Muscle of leg (tissue), 16 donors: ENCODE measurements around the gene LIX1L. TPM values are rescaled to one million over a fixed set of nuclear protein-coding genes. Genes with fewer than 3 reads are reported as not detected.

Source experiments
- DNase-seq: peaks from one replicate; pipeline ENCODE4 v3.0.0; 2013
- H3K27ac ChIP-seq: one replicate; pipeline ENCODE4 v1.5.1; 2013; ENCODE audit warnings: mild to moderate bottlenecking, low read length, control low read depth
- H3K27me3 ChIP-seq: one replicate; pipeline ENCODE4 v1.6.1; 2013; ENCODE audit warnings: low read length; ENCODE audit not compliant: control insufficient read depth, insufficient read depth
- H3K36me3 ChIP-seq: one replicate; pipeline ENCODE4 v1.6.1; 2013; ENCODE audit warnings: low read length; ENCODE audit not compliant: control insufficient read depth, insufficient read depth
- H3K4me1 ChIP-seq: one replicate; pipeline ENCODE4 v1.6.1; 2013; ENCODE audit warnings: low read length; ENCODE audit not compliant: control insufficient read depth, insufficient read depth
- H3K4me3 ChIP-seq: one replicate; pipeline ENCODE4 v1.5.1; 2013; ENCODE audit warnings: low read length, control low read depth
- H3K9me3 ChIP-seq: replicated peaks from 2 replicates; pipeline ENCODE4 v1.6.1; 2013; ENCODE audit warnings: low read depth, low read length; ENCODE audit not compliant: control insufficient read depth
- WGBS: methylation state at CpG from one replicate; pipeline ENCODE4 v1.1.5; 2013; ENCODE audit warnings: missing lambda C conversion rate; ENCODE audit not compliant: insufficient coverage; 5-methylcytosine and 5-hydroxymethylcytosine counted together
- long read RNA-seq, 11 donors: transcript quantifications; one replicate each; lab custom pipeline, GENCODE V29; 2026
- polyA plus RNA-seq, 8 donors: library from polyadenylated mRNA; unstranded; fragments of 120-200 nt; gene quantifications; one replicate each; pipeline versions ENCODE4 v1.2.1 to v1.2.3, GENCODE V29; 2013; ENCODE audit warnings: inconsistent platforms in 1 of 8, low replicate concordance in 1 of 8; ENCODE audit not compliant: insufficient read length in 8 of 8, insufficient read depth in 1 of 8
- total RNA-seq: library from RNA; stranded (reverse); fragments of 120-200 nt; gene quantifications from one replicate; pipeline ENCODE4 v1.2.4, GENCODE V29; 2013

The LIX1L gene
- total RNA-seq (23.4 TPM), polyA plus RNA-seq (10 to 100 TPM; 26.1 to 35.9 (median 29.0) TPM)
- long read RNA-seq, donor 1, transcript LIX1L-201 (6 exons, 3,975 nt) = major isoform, 9 of 9 reads
- long read RNA-seq, donor 1, partial matches to known transcripts = 0 of 9 reads
- long read RNA-seq, donor 1, other reads (novel, unspliced or antisense) = 0 of 9 reads
- long read RNA-seq, donor 2 = 0 reads
- long read RNA-seq, donor 3, transcript LIX1L-201 (6 exons, 3,975 nt) = major isoform, 11 of 11 reads
- long read RNA-seq, donor 3, partial matches to known transcripts = 0 of 11 reads
- long read RNA-seq, donor 3, other reads (novel, unspliced or antisense) = 0 of 11 reads
- long read RNA-seq, donor 4, transcript LIX1L-201 (6 exons, 3,975 nt) = major isoform, 6 of 6 reads
- long read RNA-seq, donor 4, partial matches to known transcripts = 0 of 6 reads
- long read RNA-seq, donor 4, other reads (novel, unspliced or antisense) = 0 of 6 reads
- long read RNA-seq, donor 5, transcript LIX1L-201 (6 exons, 3,975 nt) = major isoform, 21 of 161 reads
- long read RNA-seq, donor 5, partial matches to known transcripts = 71 of 161 reads
- long read RNA-seq, donor 5, other reads (novel, unspliced or antisense) = 69 of 161 reads
- long read RNA-seq, donor 6, transcript LIX1L-201 (6 exons, 3,975 nt) = major isoform, 12 of 183 reads
- long read RNA-seq, donor 6, partial matches to known transcripts = 123 of 183 reads
- long read RNA-seq, donor 6, other reads (novel, unspliced or antisense) = 48 of 183 reads
- long read RNA-seq, donor 7, transcript LIX1L-201 (6 exons, 3,975 nt) = major isoform, 15 of 15 reads
- long read RNA-seq, donor 7, partial matches to known transcripts = 0 of 15 reads
- long read RNA-seq, donor 7, other reads (novel, unspliced or antisense) = 0 of 15 reads
- long read RNA-seq, donor 8, transcript LIX1L-201 (6 exons, 3,975 nt) = major isoform, 5 of 5 reads
- long read RNA-seq, donor 8, partial matches to known transcripts = 0 of 5 reads
- long read RNA-seq, donor 8, other reads (novel, unspliced or antisense) = 0 of 5 reads
- long read RNA-seq, donor 9, transcript LIX1L-201 (6 exons, 3,975 nt) = major isoform, 10 of 10 reads
- long read RNA-seq, donor 9, partial matches to known transcripts = 0 of 10 reads
- long read RNA-seq, donor 9, other reads (novel, unspliced or antisense) = 0 of 10 reads
- long read RNA-seq, donor 10, transcript LIX1L-201 (6 exons, 3,975 nt) = major isoform, 16 of 195 reads
- long read RNA-seq, donor 10, partial matches to known transcripts = 165 of 195 reads
- long read RNA-seq, donor 10, other reads (novel, unspliced or antisense) = 14 of 195 reads
- long read RNA-seq, donor 11, transcript LIX1L-201 (6 exons, 3,975 nt) = major isoform, 7 of 7 reads
- long read RNA-seq, donor 11, partial matches to known transcripts = 0 of 7 reads
- long read RNA-seq, donor 11, other reads (novel, unspliced or antisense) = 0 of 7 reads

DNA sequence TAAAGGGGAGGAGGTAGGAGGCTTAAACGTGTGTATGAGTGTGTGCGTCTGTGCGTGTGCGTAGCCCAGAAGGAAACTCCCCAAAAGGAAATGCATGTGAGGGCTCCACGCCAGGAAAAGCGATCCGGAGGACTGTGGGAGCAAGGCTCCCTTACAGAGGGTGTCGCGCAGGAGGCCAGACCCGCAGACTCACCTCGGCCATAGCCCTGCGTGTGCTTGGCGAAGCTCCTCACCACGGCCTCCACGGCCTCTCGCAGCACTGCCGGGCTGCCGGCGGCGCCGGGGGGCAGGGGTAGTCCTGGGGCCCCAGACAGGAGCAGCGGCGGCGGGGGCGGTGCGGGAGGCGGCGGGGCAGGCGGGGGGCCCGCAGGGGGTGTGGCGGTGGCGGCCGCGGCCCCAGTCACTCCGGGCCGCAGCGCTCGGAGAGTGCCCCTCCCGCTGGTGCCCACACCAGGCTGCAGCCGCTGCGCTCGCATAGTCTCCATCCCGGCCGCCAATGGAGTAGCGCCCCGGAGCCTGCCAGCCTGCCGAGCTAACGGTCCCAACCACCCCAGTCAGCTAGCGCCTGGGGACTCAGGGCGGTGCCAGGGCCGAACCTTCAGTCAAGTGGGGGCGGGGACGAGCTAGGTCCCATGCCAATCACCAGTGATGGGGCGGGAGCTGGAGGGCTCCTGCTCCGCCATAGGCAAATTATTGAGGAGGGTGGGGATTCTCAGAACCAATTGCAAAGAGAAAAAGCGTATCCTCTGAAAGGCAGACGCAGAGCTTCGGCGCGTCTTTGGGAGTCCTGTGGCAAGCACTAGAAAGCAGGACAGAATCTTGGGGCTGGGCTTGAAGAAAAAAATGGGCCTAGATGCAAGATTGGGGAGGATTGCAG, at the start of gene LIX1L:
TSS of gene LIX1L (minus strand) at position 575 of the 877 bp plus-strand sequence. CDS start at position 485, 90 bp downstream.
- under 1% methylated on average over 58 of the region's 60 CpGs for WGBS
- Histone ChIP-seq H3K36me3 (peaks cover 3% of the 10 kb centered on the region), H3K4me1 (peaks cover 47% of the 10 kb centered on the region), H3K27ac (peak within 1 kb of the TSS; percentile 89), H3K4me3 (peak within 1 kb of the TSS; percentile 70), H3K27me3 (peaks cover 8% of the 10 kb centered on the region), H3K9me3 (no peaks in the 10 kb centered on the region)
- DNase-seq = peak; percentile 99

DNA sequence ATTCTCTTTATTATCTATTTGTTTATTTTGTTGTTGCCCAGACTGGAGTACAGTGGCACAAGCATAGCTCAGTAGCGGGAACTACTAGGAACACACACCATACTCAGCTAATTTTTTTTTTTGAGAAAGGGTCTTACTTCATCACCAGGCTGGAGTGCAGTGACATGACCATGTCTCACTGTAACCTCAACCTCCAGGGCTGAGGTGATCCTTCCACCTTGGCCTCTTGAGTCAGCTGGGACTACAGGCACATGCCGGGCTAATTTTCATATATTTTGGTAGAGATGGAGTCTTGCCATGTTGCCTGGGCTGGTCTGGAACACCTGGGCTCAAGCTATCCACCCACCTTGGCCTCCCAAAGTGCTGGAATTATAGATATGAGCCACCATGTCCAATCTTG, 43.9 kb upstream of the LIX1L start:
- Histone ChIP-seq H3K4me1 (peaks cover 24% of the 10 kb centered on the region), H3K27ac (no peak overlapping the region), H3K36me3 (no peaks in the 10 kb centered on the region), H3K9me3 (no peaks in the 10 kb centered on the region), H3K4me3 (no peak overlapping the region), H3K27me3 (no peaks in the 10 kb centered on the region)
- DNase-seq = no peak
- no CpG with 5 or more reads among the region's 2 CpGs for WGBS

DNA sequence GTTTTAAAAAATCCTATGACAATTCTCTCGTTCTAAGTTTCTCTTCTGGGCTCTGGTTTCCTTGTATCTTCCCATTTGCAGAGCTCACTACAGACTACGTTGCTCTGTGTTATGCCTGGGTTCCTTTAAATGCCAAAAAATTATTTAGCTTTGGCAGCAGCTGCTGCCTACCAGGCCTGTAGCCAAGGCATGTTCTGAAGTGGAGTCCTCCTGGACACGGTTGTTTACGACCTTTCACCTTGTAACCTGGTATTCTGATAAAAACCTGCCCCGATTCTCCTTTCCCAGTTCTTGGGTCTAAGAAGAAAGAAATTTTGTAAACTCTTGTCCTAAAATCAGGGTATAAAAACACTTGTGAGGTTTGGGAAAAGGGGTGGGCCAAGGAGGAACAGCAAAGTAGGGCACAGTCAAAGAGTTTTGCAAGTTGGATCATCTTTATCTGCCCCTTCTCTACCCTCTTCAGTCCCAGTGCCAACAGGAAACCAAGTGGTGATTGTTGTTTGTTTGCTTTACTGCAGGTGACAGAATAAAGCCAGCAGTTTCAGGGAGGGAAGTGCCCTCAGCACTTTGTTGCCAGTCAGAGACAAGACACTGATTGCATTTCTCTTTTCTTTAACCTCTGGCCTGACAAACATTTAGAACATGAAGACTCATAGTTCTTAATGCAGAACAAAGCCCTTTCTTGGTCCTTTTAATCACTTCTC, 41.7 kb upstream of the LIX1L start:
- Histone ChIP-seq H3K27me3 (no peaks in the 10 kb centered on the region), H3K4me1 (peaks cover 27% of the 10 kb centered on the region), H3K4me3 (no peak overlapping the region), H3K9me3 (no peaks in the 10 kb centered on the region), H3K36me3 (peaks cover 10% of the 10 kb centered on the region), H3K27ac (peak overlapping the region; percentile 66)
- DNase-seq = peak; percentile 66
- WGBS = 17% methylated on average over 1 of the region's 5 CpGs

- Histone ChIP-seq H3K9me3 (no peaks in the 10 kb centered on the region), H3K4me3 (no peak overlapping the region), H3K27me3 (no peaks in the 10 kb centered on the region), H3K4me1 (peaks cover 40% of the 10 kb centered on the region), H3K36me3 (peaks cover 28% of the 10 kb centered on the region), H3K27ac (peak overlapping the region; percentile 95)
- WGBS = no CpG with 5 or more reads among the region's 3 CpGs
- peak; percentile 77 for DNase-seq
These were observed 39.9 kb upstream of the LIX1L start for GRCh38 chr1:145997718-145998023.

DNA sequence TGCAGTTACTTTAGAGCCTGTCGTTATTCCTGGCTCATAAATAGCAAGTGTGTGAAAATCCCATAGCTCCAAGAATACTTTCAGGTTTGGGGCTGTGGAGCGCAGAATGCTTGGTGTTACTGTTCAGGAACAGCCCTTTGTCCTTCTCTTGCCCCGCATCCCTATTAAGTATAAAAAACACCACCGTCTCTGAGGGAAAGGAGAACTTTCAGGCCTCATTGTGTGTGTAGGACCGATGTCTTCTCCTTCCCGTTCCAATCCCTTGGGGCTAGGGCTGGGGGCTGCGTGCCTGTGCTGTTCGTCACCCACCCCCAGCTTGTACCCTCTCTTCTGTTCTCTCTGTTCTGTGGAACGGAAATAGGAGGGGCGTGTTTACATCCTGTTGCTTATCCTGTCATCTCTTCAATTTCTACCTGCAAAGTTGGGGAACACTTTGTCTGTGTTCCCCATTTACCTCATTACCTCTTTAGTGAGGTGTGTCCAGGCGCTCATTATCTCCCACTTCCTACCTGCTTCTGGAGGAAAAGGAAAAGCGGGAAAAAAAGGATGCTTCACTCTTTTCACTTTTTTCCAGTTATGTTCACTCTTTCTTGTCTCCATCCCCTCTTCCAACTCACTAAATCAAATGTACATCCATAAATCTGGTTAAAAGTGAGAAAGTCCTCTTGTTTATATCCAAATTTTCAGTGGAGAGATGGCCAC, 39.4 kb upstream of the LIX1L start:
- 20% methylated on average over 1 of the region's 12 CpGs for WGBS
- Histone ChIP-seq H3K27ac (peak overlapping the region; percentile 95), H3K4me3 (peak overlapping the region; percentile 88), H3K27me3 (no peaks in the 10 kb centered on the region), H3K4me1 (peaks cover 43% of the 10 kb centered on the region), H3K9me3 (no peaks in the 10 kb centered on the region), H3K36me3 (peaks cover 31% of the 10 kb centered on the region)
- DNase-seq = peak; percentile 78

GRCh38 chr1:145996433-145997015, 38.7 kb upstream of the LIX1L start, which contains the start of gene TXNIP:
Gene TXNIP (minus strand): TSS chr1:145996579. CDS start chr1:145996266, 313 bp downstream.
- Histone ChIP-seq H3K4me1 (peaks cover 43% of the 10 kb centered on the region), H3K9me3 (no peaks in the 10 kb centered on the region), H3K27me3 (no peaks in the 10 kb centered on the region), H3K36me3 (peaks cover 31% of the 10 kb centered on the region), H3K4me3 (peak within 1 kb of the TSS; percentile 88), H3K27ac (peak within 1 kb of the TSS; percentile 95)
- DNase-seq = peak; percentile 100
- under 1% methylated on average over 17 of the region's 30 CpGs for WGBS

- 0% methylated on average over 4 of the region's 13 CpGs for WGBS
- peaks cover 31% of the 10 kb centered on the region for H3K36me3 ChIP-seq
- H3K27ac ChIP-seq = peak overlapping the region; percentile 82
- H3K4me1 ChIP-seq = peaks cover 43% of the 10 kb centered on the region
- no peaks in the 10 kb centered on the region for H3K27me3 ChIP-seq
- no peak for DNase-seq
- H3K4me3 ChIP-seq = peak overlapping the region; percentile 88
- H3K9me3 ChIP-seq = no peaks in the 10 kb centered on the region
These were observed 38.2 kb upstream of the LIX1L start for GRCh38 chr1:145995964-145996432.
